ENCODE data around the gene RAB40C. TPM values are rescaled to one million over a fixed set of nuclear protein-coding genes. Genes with fewer than 3 reads are reported as not detected.

Gene RAB40C
- total RNA-seq, 1 experiment from 2014 or later: 19.1 TPM

- no peaks in the 10 kb centered on the region for H3K4me1 Mint-ChIP-seq (ENCODE audit: low read depth, unreplicated experiment)
- no peaks in the 10 kb centered on the region for H3K4me1 ChIP-seq
- H3K36me3 ChIP-seq (ENCODE audit: control insufficient read depth, insufficient read depth, low read length): no peaks in the 10 kb centered on the region
- no peak overlapping the region for H3K4me3 ChIP-seq (ENCODE audit: low read depth, low read length)
- H3K9me3 Mint-ChIP-seq (ENCODE audit: unreplicated experiment): no peaks in the 10 kb centered on the region
- no TSS peak for BruUV-seq (replicated peaks)
- no peaks in the 10 kb centered on the region for H3K27me3 ChIP-seq (replicated peaks; ENCODE audit: control insufficient read depth, insufficient read depth, low read length)
- no peak for DNase-seq
- TF ChIP-seq CTCF (IDR thresholded peaks at IDR 0.05; ENCODE audit: insufficient read depth in 1 of 2, low read depth in 1 of 2, low read length in 1 of 2, severe bottlenecking in 1 of 2, unreplicated experiment in 1 of 2): no peak
- H3K9me3 ChIP-seq: no peaks in the 10 kb centered on the region
- ChIA-PET CTCF (no interaction called here), POLR2A (interaction anchor here (0.6 kb wide), 1 partner anchor 76 kb away, joined by 3 read pairs; no protein-coding TSS in a partner anchor)
- no peak overlapping the region for H3K4me3 Mint-ChIP-seq (ENCODE audit: unreplicated experiment)
- H3K36me3 Mint-ChIP-seq (ENCODE audit: insufficient read depth, unreplicated experiment): no peaks in the 10 kb centered on the region
- intact Hi-C loops (cut with micrococcal nuclease; ENCODE audit: unreplicated experiment): no loop called here
- H3K27ac Mint-ChIP-seq (ENCODE audit: unreplicated experiment): no peak overlapping the region
- H3K27me3 Mint-ChIP-seq (ENCODE audit: insufficient read depth, unreplicated experiment): no peaks in the 10 kb centered on the region
These were observed 32.2 kb upstream of the RAB40C start for GRCh38 chr16:557463-558297.

- no TSS peak for BruUV-seq (replicated peaks)
- CTCF ChIA-PET: no interaction called here
- no peak overlapping the region for H3K27ac Mint-ChIP-seq (ENCODE audit: unreplicated experiment)
These were observed 31.4 kb upstream of the RAB40C start for GRCh38 chr16:558298-559020.

More at GRCh38 chr16:558298-559020, 31.4 kb upstream of the RAB40C start:
- H3K4me1 Mint-ChIP-seq (ENCODE audit: low read depth, unreplicated experiment): no peaks in the 10 kb centered on the region
- POLR2A ChIA-PET: interaction anchor here (0.6 kb wide), 1 partner anchor 75 kb away, joined by 3 read pairs; no protein-coding TSS in a partner anchor
- no peaks in the 10 kb centered on the region for H3K9me3 ChIP-seq
- H3K36me3 Mint-ChIP-seq (ENCODE audit: insufficient read depth, unreplicated experiment): no peaks in the 10 kb centered on the region
- H3K4me3 Mint-ChIP-seq (ENCODE audit: unreplicated experiment): no peak overlapping the region
- H3K27me3 ChIP-seq (replicated peaks; ENCODE audit: control insufficient read depth, insufficient read depth, low read length): no peaks in the 10 kb centered on the region
- intact Hi-C loops (cut with micrococcal nuclease; ENCODE audit: unreplicated experiment): no loop called here
- H3K9me3 Mint-ChIP-seq (ENCODE audit: unreplicated experiment): no peaks in the 10 kb centered on the region
- H3K27me3 Mint-ChIP-seq (ENCODE audit: insufficient read depth, unreplicated experiment): no peaks in the 10 kb centered on the region
- H3K4me3 ChIP-seq (ENCODE audit: low read depth, low read length): no peak overlapping the region
- no peaks in the 10 kb centered on the region for H3K36me3 ChIP-seq (ENCODE audit: control insufficient read depth, insufficient read depth, low read length)
- H3K4me1 ChIP-seq: no peaks in the 10 kb centered on the region
- no peak for DNase-seq
- TF ChIP-seq CTCF (IDR thresholded peaks at IDR 0.05; ENCODE audit: insufficient read depth in 1 of 2, low read depth in 1 of 2, low read length in 1 of 2, severe bottlenecking in 1 of 2, unreplicated experiment in 1 of 2): no peak

Data from Caco-2 (cell line).